Measurements from ENCODE around the gene VPS51. TPM values are rescaled to one million over a fixed set of nuclear protein-coding genes. Genes with fewer than 3 reads are reported as not detected.

Gene VPS51
- total RNA-seq, 4 donors from 2014 or later: 204 to 298 (median 224) TPM

DNA sequence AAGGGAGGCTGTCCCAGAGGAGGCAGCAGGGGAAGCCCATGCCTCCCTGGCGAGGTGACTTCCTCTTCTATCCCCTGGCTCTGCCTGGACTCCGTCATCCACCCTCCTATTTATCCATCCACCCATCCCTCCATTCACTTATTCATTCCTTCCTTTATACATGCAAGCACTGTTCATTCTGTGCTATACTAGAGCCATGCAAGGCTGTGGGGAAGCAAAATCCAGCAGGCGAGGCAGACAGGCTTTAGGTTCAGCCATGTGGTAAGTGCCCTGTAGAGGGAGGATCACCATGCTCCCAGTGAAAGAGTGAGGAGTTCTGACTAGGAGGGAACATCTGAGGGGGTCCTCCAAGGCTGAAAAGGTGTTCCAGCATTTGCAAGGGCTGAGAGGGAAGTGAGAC, 36.5 kb upstream of the VPS51 start:
- TF ChIP-seq POLR2A (IDR thresholded peaks at IDR 0.05): no peak
- TF ChIP-seq, protein P1, sequence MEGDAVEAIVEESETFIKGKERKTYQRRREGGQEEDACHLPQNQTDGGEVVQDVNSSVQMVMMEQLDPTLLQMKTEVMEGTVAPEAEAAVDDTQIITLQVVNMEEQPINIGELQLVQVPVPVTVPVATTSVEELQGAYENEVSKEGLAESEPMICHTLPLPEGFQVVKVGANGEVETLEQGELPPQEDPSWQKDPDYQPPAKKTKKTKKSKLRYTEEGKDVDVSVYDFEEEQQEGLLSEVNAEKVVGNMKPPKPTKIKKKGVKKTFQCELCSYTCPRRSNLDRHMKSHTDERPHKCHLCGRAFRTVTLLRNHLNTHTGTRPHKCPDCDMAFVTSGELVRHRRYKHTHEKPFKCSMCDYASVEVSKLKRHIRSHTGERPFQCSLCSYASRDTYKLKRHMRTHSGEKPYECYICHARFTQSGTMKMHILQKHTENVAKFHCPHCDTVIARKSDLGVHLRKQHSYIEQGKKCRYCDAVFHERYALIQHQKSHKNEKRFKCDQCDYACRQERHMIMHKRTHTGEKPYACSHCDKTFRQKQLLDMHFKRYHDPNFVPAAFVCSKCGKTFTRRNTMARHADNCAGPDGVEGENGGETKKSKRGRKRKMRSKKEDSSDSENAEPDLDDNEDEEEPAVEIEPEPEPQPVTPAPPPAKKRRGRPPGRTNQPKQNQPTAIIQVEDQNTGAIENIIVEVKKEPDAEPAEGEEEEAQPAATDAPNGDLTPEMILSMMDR (IDR thresholded peaks at IDR 0.05): no peak
- no peak for DNase-seq
- intact Hi-C loops (cut with DNase I): no loop called here
- H3K27me3 ChIP-seq: no peaks in the 10 kb centered on the region
- H3K36me3 ChIP-seq: no peaks in the 10 kb centered on the region
- no peaks in the 10 kb centered on the region for H3K9me3 ChIP-seq
- H3K4me3 ChIP-seq: no peak overlapping the region
- no peaks in the 10 kb centered on the region for H3K4me1 ChIP-seq
- WGBS, 2 donors: 63 to 77% methylated on average over 3 of the region's 3 CpGs
- no peak overlapping the region for H3K27ac ChIP-seq

DNA sequence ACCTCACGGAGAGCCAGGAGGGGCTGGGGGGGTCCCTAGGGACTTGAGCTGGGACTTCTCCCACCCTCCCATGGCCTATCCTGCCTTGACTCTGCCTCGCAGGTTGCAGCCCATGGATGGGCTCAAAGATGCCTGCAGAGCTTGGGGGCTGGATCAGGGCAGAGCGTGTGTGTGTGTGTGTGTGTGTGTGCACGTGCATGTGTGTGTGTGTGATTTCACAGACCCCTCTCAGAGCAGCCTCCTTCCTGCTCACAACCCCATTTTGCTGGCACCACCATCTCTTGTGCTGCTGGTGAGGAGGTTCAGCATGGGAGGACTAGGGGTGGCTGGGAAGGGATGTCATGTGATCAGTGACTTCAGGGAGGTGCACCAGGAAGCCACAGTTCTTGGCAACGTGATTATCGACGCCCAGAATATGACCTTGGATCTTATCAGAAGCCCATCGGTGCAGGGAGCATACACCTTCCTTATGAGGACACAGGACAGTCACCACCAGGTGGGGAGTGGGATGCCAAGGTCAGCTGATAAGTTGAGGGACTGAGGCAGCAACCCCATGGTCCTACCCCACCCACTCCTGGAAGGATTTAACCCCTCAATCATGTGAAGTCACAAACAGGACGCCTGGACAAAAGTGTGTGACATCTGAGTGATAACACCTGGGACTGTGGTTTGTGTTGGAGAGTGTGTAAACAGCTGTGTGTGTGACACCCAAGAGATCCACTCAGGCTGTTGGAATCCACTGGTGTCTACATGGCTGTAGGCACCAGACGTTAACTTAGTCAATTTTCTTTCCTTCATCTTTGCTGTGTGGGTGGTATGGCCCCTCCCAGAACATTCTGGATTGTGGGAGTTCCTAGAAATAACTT, 35.8 kb upstream of the VPS51 start:
- no peak overlapping the region for H3K27ac ChIP-seq
- H3K36me3 ChIP-seq: no peaks in the 10 kb centered on the region
- WGBS, 2 donors: 43 to 55% methylated on average over 7 to 9 of the region's 10 CpGs
- H3K27me3 ChIP-seq: no peaks in the 10 kb centered on the region
- H3K9me3 ChIP-seq: no peaks in the 10 kb centered on the region
- DNase-seq: no peak
- no peaks in the 10 kb centered on the region for H3K4me1 ChIP-seq
- intact Hi-C loops (cut with DNase I): no loop called here
- no peak overlapping the region for H3K4me3 ChIP-seq
- TF ChIP-seq POLR2A (IDR thresholded peaks at IDR 0.05): no peak
- TF ChIP-seq, protein P1 (IDR thresholded peaks at IDR 0.05): no peak

DNA sequence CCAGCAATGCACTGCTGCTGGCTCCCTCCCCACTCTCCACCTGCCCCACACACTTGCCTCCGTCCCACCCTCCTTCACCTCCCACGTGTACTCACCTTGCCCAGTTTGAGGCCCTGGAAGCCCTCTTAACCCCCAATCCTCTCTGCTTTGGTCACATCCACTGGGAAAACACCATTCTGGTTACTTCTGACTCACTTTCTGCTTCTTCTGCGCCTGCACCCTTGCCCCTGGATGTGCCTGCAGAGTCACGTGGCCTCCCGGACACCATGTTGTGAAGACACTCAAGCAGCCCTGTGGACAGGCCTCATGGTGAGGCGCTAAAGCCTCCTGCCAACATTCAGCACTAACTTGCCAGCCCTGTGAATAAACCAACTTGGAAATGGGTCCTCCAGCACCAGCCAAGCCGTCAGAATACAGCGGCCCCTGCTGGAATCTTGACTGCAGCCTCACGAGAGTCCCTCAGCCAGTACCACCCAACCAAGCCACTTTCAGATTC, 35.1 kb upstream of the VPS51 start:
- no peak for DNase-seq
- Histone ChIP-seq H3K9me3 (no peaks in the 10 kb centered on the region), H3K4me3 (no peak overlapping the region), H3K36me3 (no peaks in the 10 kb centered on the region), H3K27me3 (no peaks in the 10 kb centered on the region), H3K4me1 (no peaks in the 10 kb centered on the region), H3K27ac (no peak overlapping the region)
- 74 to 75% methylated on average over 6 of the region's 9 CpGs for WGBS, 2 donors
- intact Hi-C loops (cut with DNase I): no loop called here
- TF ChIP-seq POLR2A (IDR thresholded peaks at IDR 0.05): no peak
- TF ChIP-seq, protein P1 (IDR thresholded peaks at IDR 0.05): peak in 2 of 6 experiments; percentile 16 to 35

DNA sequence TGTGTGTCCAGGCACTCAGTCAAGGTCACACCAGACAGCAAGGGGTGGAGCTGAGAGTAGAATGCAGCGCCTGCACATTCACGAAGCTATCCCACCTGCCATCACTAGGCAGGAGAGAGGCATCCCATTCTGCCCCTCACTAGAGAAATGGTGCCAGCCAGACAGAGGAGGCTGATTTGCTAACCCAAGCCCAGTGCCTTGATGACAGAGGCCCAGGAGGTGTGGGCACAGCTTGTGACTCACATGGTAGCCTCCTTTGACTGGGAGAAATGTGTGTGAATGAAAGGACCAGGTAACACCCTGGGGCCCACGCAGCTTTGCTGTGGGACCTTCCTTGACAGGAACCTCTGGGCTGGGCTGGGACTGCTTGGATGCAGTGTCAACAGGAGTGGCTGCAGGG, 32.5 kb upstream of the VPS51 start:
- DNase-seq: no peak

DNA sequence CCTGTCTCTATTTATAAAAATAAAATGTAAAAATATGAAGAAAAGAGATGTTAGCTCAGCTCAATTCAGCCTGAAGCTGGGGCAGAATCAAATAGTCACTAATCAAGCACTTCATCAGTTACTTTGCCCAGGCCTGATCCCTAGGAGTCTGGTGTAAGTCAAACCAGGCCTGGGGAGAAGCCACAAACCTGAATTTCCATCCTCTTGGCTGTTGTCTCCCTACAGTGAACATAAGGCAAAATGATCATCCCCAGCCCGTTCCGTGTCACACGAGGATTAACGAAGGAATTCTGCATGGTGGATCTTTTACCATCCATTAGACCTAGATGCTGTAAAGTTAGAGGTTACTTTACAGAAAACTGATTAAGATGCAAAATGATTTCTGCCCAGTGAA, 31.2 kb upstream of the VPS51 start:
- no peaks in the 10 kb centered on the region for H3K36me3 ChIP-seq
- intact Hi-C loops (cut with DNase I): no loop called here
- H3K9me3 ChIP-seq: no peaks in the 10 kb centered on the region
- WGBS, 2 donors: 83 to 90% methylated on average over 4 of the region's 4 CpGs
- no peak for DNase-seq
- no peak for TF ChIP-seq POLR2A (IDR thresholded peaks at IDR 0.05)
- TF ChIP-seq, protein P1 (IDR thresholded peaks at IDR 0.05): no peak
- H3K4me3 ChIP-seq: no peak overlapping the region
- no peaks in the 10 kb centered on the region for H3K4me1 ChIP-seq
- no peak overlapping the region for H3K27ac ChIP-seq
- no peaks in the 10 kb centered on the region for H3K27me3 ChIP-seq

More for the DNA sequence above, 32.5 kb upstream of the VPS51 start:
- no peak for TF ChIP-seq POLR2A (IDR thresholded peaks at IDR 0.05)
- no peaks in the 10 kb centered on the region for H3K9me3 ChIP-seq
- H3K4me3 ChIP-seq: no peak overlapping the region
- 51 to 54% methylated on average over 2 to 3 of the region's 3 CpGs for WGBS, 2 donors
- intact Hi-C loops (cut with DNase I): no loop called here
- no peaks in the 10 kb centered on the region for H3K27me3 ChIP-seq
- no peaks in the 10 kb centered on the region for H3K4me1 ChIP-seq
- H3K36me3 ChIP-seq: no peaks in the 10 kb centered on the region
- H3K27ac ChIP-seq: no peak overlapping the region

Measured in esophagus squamous epithelium (tissue), 5 donors.